B cell (primary cell): ENCODE data around the gene ANKMY2. TPM values are rescaled to one million over a fixed set of nuclear protein-coding genes. Genes with fewer than 3 reads are reported as not detected.
"Not testable (repeated sequence)": the region's sequence is repeated elsewhere in the genome, so short reads cannot be mapped to it uniquely, and the experiment has no call there.

Source experiments
- ATAC-seq: fragments of 200-7000 bp; cut with Tn5 transposase; one replicate; pipeline ENCODE4 v1.10.0; 2021; ENCODE audit warnings: low read depth, mild to moderate bottlenecking, moderate number of reproducible peaks, moderate library complexity
- CTCF ChIA-PET: fragments of 350-600 bp; sonication (Branson Sonifier 250); formaldehyde crosslinking; loops from one replicate; lab custom pipeline; 2021; ENCODE audit warnings: antibody characterized with exemption, inconsistent platforms; lab: Charles Lee
- POLR2A ChIA-PET: fragments of 350-600 bp; sonication (Branson Sonifier 250); formaldehyde crosslinking; loops from one replicate; lab custom pipeline; 2021; ENCODE audit warnings: antibody characterized with exemption; lab: Charles Lee
- DNase-seq: peaks from one replicate; pipeline ENCODE4 v3.0.0; 2013
- H2AFZ ChIP-seq: 2 replicates; pipeline ENCODE4 v1.6.1; 2012; ENCODE audit warnings: mild to moderate bottlenecking, low read depth, low read length; ENCODE audit not compliant: insufficient read depth, poor library complexity, severe bottlenecking
- H3K27ac ChIP-seq, 2 donors: 1 replicate in 1 of 2; 2 replicates in 1 of 2; pipeline ENCODE4 v1.5.1; 2012 to 2013; ENCODE audit warnings: low read length in 2 of 2, mild to moderate bottlenecking in 2 of 2, moderate library complexity in 1 of 2
- H3K27me3 ChIP-seq, 4 experiments: fragments of 200-600 bp in 1 of 4; sonication (generic) in 1 of 4; replicated peaks in 1 of 4; 1 replicate in 2 of 4; 2 replicates in 2 of 4; pipeline versions ENCODE4 v1.6.1 to v1.7.0; 2013 to 2016; ENCODE audit warnings: low read length in 3 of 4, mild to moderate bottlenecking in 2 of 4, mixed read lengths in 1 of 4, moderate library complexity in 1 of 4; ENCODE audit not compliant: insufficient read depth in 4 of 4, control insufficient read depth in 3 of 4; ENCODE audit errors: control extremely low read depth in 1 of 4
- H3K36me3 ChIP-seq, 2 experiments: replicated peaks in 1 of 2; 1 replicate in 1 of 2; 2 replicates in 1 of 2; pipeline versions ENCODE4 v1.6.1 to v1.7.1; 2013; ENCODE audit warnings: low read length in 1 of 2; ENCODE audit not compliant: insufficient read depth in 2 of 2, control insufficient read depth in 1 of 2; ENCODE audit errors: control extremely low read depth in 1 of 2, extremely low read depth in 1 of 2
- H3K4me1 ChIP-seq, 2 donors: fragments of 200-600 bp in 1 of 2; sonication (generic) in 1 of 2; 1 replicate in 1 of 2; 2 replicates in 1 of 2; pipeline versions ENCODE4 v1.5.1 to v1.6.1; 2013 to 2017; ENCODE audit warnings: low read length in 2 of 2; ENCODE audit not compliant: control insufficient read depth in 2 of 2, insufficient read depth in 2 of 2
- H3K4me2 ChIP-seq: replicated peaks from 2 replicates; pipeline ENCODE3; 2012; ENCODE audit warnings: mild to moderate bottlenecking, low read depth, low read length; ENCODE audit not compliant: poor library complexity, severe bottlenecking
- H3K4me3 ChIP-seq, 5 experiments: fragments of 200-600 bp in 1 of 5; sonication (generic) in 1 of 5; 1 replicate in 3 of 5; 2 replicates in 2 of 5; pipeline versions ENCODE4 v1.5.1 to v1.7.0; 2011 to 2016; ENCODE audit warnings: low read length in 4 of 5, mild to moderate bottlenecking in 4 of 5, low read depth in 2 of 5, control low read depth in 1 of 5, moderate library complexity in 1 of 5; ENCODE audit not compliant: insufficient read depth in 1 of 5; ENCODE audit errors: control extremely low read depth in 1 of 5, extremely low read depth in 1 of 5
- H3K79me2 ChIP-seq: fragments of 200-600 bp; sonication (generic); one replicate; pipeline ENCODE4 v1.6.0; 2016; ENCODE audit warnings: low read length; ENCODE audit not compliant: control insufficient read depth, insufficient read depth
- H3K9ac ChIP-seq: fragments of 200-600 bp; sonication (generic); 2 replicates; pipeline ENCODE4 v1.6.1; 2017; ENCODE audit warnings: mild to moderate bottlenecking, low read length, moderate library complexity
- H3K9me3 ChIP-seq, 3 donors: one replicate each; pipeline versions ENCODE4 v1.6.1 to v1.7.1; 2013; ENCODE audit warnings: low read length in 2 of 3; ENCODE audit not compliant: control insufficient read depth in 2 of 3, insufficient read depth in 1 of 3; ENCODE audit errors: control extremely low read depth in 1 of 3
- H4K20me1 ChIP-seq: 2 replicates; pipeline ENCODE4 v1.6.0; 2012; ENCODE audit warnings: mild to moderate bottlenecking, low read length; ENCODE audit not compliant: insufficient read depth, control insufficient read depth, poor library complexity, severe bottlenecking
- H3K27ac Mint-ChIP-seq: one replicate; pipeline ENCODE4 v1.8.0; 2021; ENCODE audit warnings: mixed read lengths
- H3K27me3 Mint-ChIP-seq: one replicate; pipeline ENCODE4 v1.8.0; 2021; ENCODE audit warnings: mixed read lengths
- H3K4me1 Mint-ChIP-seq: one replicate; pipeline ENCODE4 v1.8.0; 2021; ENCODE audit warnings: mixed read lengths
- H3K4me3 Mint-ChIP-seq: one replicate; pipeline ENCODE4 v1.8.0; 2021; ENCODE audit warnings: mixed read lengths
- H3K9me3 Mint-ChIP-seq: one replicate; pipeline ENCODE4 v1.8.0; 2022; ENCODE audit warnings: mixed read lengths; ENCODE audit not compliant: insufficient read depth
- EZH2 ChIP-seq: IDR thresholded peaks from 2 replicates; pipeline ENCODE4 v1.6.1; 2012; ENCODE audit warnings: borderline replicate concordance, low read depth, mild to moderate bottlenecking, moderate library complexity, low read length; ENCODE audit not compliant: insufficient read depth, poor library complexity, severe bottlenecking
- WGBS: methylation state at CpG from one replicate; pipeline ENCODE4 v1.1.5; 2013; ENCODE audit warnings: missing lambda C conversion rate; ENCODE audit not compliant: insufficient coverage; 5-methylcytosine and 5-hydroxymethylcytosine counted together
- intact Hi-C: fragments of 100-400 bp; cut with micrococcal nuclease; formaldehyde crosslinking; loops from one replicate; pipeline ENCODE4 v1.10.0; 2022
- polyA plus RNA-seq: library from polyadenylated mRNA; depleted of rRNA; stranded (reverse); fragments of >200 nt; gene quantifications from 2 replicates; pipeline ENCODE4 v1.2.3, GENCODE V29; 2012
- total RNA-seq, 2 donors: library from RNA; stranded (reverse); fragments of 120-200 nt in 1 of 2; gene quantifications; 1 replicate in 1 of 2; 2 replicates in 1 of 2; pipeline versions ENCODE4 v1.2.3 to v1.2.4, GENCODE V29; 2013 to 2022
- TF ChIP-seq, protein P1 (sequence below): fragments of 200-600 bp; IDR thresholded peaks from one replicate; pipeline ENCODE4 v1.8.0; 2022; ENCODE audit warnings: antibody characterized with exemption, mild to moderate bottlenecking

Gene ANKMY2
- total and polyA plus RNA-seq, 2 donors (not counting 1 experiment from before 2014, with no cell fraction given) = 7.6 to 17.8 TPM

DNA sequence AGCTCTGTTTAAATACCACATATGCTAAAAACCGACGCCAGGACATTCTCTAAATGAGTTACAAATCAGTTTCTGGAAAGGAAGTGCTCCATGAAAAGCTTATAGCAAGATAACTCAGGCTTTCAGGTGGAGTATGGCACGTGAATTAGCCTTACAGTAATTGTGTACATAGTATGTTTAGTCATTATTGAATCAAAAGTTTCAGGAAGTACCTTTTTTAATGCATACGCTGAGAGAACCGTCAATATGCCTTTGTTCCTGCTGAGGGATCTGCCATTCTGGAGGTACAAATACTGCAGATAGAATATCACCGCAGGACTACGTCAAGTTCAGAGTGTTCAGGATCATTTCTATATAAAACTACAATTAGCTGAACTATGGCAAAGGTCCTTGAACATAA, 45.7 kb downstream of the ANKMY2 start:
- Histone ChIP-seq H3K9me3 (no peaks in the 10 kb centered on the region), H3K4me3 (no peak overlapping the region), H3K4me1 (no peaks in the 10 kb centered on the region), H3K9ac (no peak overlapping the region), H4K20me1 (no peaks in the 10 kb centered on the region), H3K79me2 (no peaks in the 10 kb centered on the region), H3K4me2 (no peak overlapping the region), H3K27me3 (no peaks in the 10 kb centered on the region), H3K27ac (no peak overlapping the region), H3K36me3 (peaks cover 2 to 28% of the 10 kb centered on the region in 2 experiments), H2AFZ (no peak overlapping the region)
- ATAC-seq (no peak), DNase-seq (no peak)
- Mint-ChIP-seq H3K27ac (no peak overlapping the region), H3K4me1 (no peaks in the 10 kb centered on the region), H3K27me3 (no peaks in the 10 kb centered on the region), H3K9me3 (no peaks in the 10 kb centered on the region), H3K4me3 (no peak overlapping the region)
- CTCF ChIA-PET = interaction anchor here (1.0 kb wide), 1 partner anchor 326 kb away, joined by 5 read pairs; no protein-coding TSS in a partner anchor
- no peak for TF ChIP-seq EZH2
- WGBS = 95% methylated on average over 3 of the region's 7 CpGs
- intact Hi-C loops = no loop called here
- POLR2A ChIA-PET = no interaction called here

DNA sequence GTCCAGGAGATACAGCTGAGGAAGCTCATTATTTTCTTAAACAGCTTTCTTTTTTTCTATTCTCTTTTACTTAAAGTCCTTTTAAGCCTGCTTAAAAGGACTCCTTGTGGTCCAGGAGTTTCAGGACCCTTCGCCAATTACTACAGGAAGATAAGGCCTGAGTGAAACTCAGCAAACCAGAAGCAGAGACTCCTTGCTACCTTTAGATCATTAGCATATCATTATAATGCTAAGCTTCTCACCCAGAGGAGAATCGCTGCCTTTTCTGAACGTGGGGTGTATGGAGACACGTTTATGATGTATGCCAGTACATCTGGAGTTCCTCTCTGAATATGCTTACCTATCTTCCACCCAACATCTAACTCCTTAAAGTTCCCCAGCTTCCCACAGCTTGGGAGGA, 47.5 kb downstream of the ANKMY2 start:
- H4K20me1 ChIP-seq = no peaks in the 10 kb centered on the region
- H3K79me2 ChIP-seq = no peaks in the 10 kb centered on the region
- H3K9me3 ChIP-seq = no peaks in the 10 kb centered on the region
- H3K27ac ChIP-seq = no peak overlapping the region
- H3K9ac ChIP-seq = no peak overlapping the region
- TF ChIP-seq, protein P1, sequence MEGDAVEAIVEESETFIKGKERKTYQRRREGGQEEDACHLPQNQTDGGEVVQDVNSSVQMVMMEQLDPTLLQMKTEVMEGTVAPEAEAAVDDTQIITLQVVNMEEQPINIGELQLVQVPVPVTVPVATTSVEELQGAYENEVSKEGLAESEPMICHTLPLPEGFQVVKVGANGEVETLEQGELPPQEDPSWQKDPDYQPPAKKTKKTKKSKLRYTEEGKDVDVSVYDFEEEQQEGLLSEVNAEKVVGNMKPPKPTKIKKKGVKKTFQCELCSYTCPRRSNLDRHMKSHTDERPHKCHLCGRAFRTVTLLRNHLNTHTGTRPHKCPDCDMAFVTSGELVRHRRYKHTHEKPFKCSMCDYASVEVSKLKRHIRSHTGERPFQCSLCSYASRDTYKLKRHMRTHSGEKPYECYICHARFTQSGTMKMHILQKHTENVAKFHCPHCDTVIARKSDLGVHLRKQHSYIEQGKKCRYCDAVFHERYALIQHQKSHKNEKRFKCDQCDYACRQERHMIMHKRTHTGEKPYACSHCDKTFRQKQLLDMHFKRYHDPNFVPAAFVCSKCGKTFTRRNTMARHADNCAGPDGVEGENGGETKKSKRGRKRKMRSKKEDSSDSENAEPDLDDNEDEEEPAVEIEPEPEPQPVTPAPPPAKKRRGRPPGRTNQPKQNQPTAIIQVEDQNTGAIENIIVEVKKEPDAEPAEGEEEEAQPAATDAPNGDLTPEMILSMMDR = no peak
- no peak for TF ChIP-seq EZH2
- Mint-ChIP-seq H3K4me1 (no peaks in the 10 kb centered on the region), H3K27me3 (no peaks in the 10 kb centered on the region), H3K4me3 (no peak overlapping the region), H3K27ac (no peak overlapping the region), H3K9me3 (no peaks in the 10 kb centered on the region)
- ChIA-PET POLR2A (no interaction called here), CTCF (interaction anchor here (0.6 kb wide), 1 partner anchor 33 kb away, joined by 3 read pairs; no protein-coding TSS in a partner anchor)
- DNase-seq (no peak), ATAC-seq (no peak)
- no peaks in the 10 kb centered on the region for H3K27me3 ChIP-seq
- H3K4me2 ChIP-seq = no peak overlapping the region
- no CpG with 5 or more reads among the region's 4 CpGs for WGBS
- no peak overlapping the region for H3K4me3 ChIP-seq
- no peaks in the 10 kb centered on the region for H3K4me1 ChIP-seq
- H2AFZ ChIP-seq = no peak overlapping the region
- intact Hi-C loops = no loop called here
- H3K36me3 ChIP-seq = peaks cover 0 to 18% of the 10 kb centered on the region in 2 experiments

DNA sequence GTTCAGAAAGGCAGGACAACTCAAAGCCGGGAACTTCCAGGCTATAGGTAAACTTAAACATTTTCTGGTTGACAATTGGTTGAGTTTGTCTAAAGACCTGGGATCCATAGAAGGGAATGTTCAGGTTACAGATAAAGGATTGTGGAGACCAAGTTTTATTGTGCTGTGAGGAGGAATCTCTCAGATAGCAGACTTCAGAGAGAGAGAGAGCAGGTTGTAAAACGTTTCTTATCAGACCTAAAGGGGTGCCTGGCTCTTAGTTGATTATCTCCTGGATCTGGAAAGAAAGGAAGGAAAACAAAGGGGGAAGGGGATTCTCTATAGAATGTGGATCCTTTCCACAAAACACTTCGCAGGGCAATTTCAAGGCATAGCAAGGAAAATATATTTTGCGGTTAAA, 50.0 kb downstream of the ANKMY2 start:
- CTCF ChIA-PET, H2AFZ ChIP-seq, H3K27me3 Mint-ChIP-seq, H3K4me1 ChIP-seq, H3K4me2 ChIP-seq, H3K9me3 ChIP-seq, H3K9ac ChIP-seq, H4K20me1 ChIP-seq, ATAC-seq, H3K36me3 ChIP-seq, H3K4me3 Mint-ChIP-seq, H3K79me2 ChIP-seq, H3K4me1 Mint-ChIP-seq, DNase-seq, intact Hi-C loops, POLR2A ChIA-PET, H3K27me3 ChIP-seq, H3K9me3 Mint-ChIP-seq, H3K27ac Mint-ChIP-seq, H3K27ac ChIP-seq, H3K4me3 ChIP-seq: not testable (repeated sequence)
- no CpG with 5 or more reads among the region's 4 CpGs for WGBS
